Measurements from ENCODE around the gene MAD1L1. TPM values are rescaled to one million over a fixed set of nuclear protein-coding genes. Genes with fewer than 3 reads are reported as not detected.

Gene MAD1L1
- total and polyA plus RNA-seq, 2 of the 8 experiments (the other 6 are each of a cell fraction or from before 2014, with no cell fraction given): 40.4 to 44.6 TPM

DNA sequence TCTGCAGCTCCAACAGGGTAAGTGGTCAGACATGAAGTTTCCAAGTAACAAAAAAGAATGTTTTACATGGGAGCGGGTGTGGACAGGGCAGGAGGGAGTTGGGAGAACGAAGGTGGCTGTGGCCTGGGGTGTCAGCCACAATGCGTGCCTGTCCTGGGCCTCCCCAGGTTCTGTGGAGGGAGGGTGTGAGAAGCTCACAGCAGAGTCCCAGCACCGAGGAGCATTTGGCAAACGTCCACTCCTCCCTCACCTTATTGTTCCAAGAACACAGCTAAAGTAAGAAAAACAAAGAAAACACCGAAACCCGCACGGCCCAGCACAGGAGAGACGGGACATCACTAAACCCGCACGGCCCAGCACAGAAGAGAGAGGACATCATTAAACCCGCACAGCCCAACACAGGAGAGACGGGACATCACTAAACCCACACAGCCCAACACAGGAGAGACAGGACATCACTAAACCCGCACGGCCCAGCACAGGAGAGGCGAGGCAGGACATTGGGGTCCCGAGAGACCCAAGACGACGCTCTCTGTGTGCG lies 226.4 kb downstream of the MAD1L1 start (continued):
- no peak for TF ChIP-seq CHD7 (IDR thresholded peaks at IDR 0.05; ENCODE audit: insufficient replicate concordance, low read length)
